NB4 (cell line): ENCODE measurements around the gene LIX1L.

Source experiments
- CTCF ChIP-seq: IDR thresholded peaks from one replicate; pipeline ENCODE4 v1.5.1; 2012; ENCODE audit warnings: low read depth, low read length
- MAX ChIP-seq: IDR thresholded peaks from 2 replicates; pipeline ENCODE4 v1.6.1; 2011; ENCODE audit warnings: low read depth, low read length
- POLR2A ChIP-seq: IDR thresholded peaks from 2 replicates; pipeline ENCODE4 v1.6.1; 2011; ENCODE audit warnings: mild to moderate bottlenecking; ENCODE audit not compliant: insufficient read length; ENCODE audit errors: extremely low read depth

GRCh38 chr1:145887631-145888030 is 70.2 kb downstream of the LIX1L start:
- TF ChIP-seq CTCF (no peak), POLR2A (no peak), MAX (no peak)
